ENCODE data around the gene TTC28.

GRCh38 chr22:28185130-28185529 is 494.5 kb downstream of the TTC28 start:
- TF ChIP-seq, protein P1, sequence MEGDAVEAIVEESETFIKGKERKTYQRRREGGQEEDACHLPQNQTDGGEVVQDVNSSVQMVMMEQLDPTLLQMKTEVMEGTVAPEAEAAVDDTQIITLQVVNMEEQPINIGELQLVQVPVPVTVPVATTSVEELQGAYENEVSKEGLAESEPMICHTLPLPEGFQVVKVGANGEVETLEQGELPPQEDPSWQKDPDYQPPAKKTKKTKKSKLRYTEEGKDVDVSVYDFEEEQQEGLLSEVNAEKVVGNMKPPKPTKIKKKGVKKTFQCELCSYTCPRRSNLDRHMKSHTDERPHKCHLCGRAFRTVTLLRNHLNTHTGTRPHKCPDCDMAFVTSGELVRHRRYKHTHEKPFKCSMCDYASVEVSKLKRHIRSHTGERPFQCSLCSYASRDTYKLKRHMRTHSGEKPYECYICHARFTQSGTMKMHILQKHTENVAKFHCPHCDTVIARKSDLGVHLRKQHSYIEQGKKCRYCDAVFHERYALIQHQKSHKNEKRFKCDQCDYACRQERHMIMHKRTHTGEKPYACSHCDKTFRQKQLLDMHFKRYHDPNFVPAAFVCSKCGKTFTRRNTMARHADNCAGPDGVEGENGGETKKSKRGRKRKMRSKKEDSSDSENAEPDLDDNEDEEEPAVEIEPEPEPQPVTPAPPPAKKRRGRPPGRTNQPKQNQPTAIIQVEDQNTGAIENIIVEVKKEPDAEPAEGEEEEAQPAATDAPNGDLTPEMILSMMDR (conservative IDR thresholded peaks at IDR 0.05 in 1 of 2, IDR thresholded peaks at IDR 0.05 in 1 of 2; ENCODE audit: low read depth in 1 of 2, low read length in 2 of 2) = no peak
- TF ChIP-seq EZH2 (IDR thresholded peaks at IDR 0.05; ENCODE audit: low read length, missing control alignments) = no peak
